GM20431 (cell line): ENCODE measurements around the gene RECQL5.

Experiments used
- in situ Hi-C: fragments of 300-500 bp; cut with MseI, MboI; formaldehyde crosslinking; loops from one replicate; pipeline ENCODE4 v1.15.0; 2020; ENCODE audit warnings: low sequenced_read_pairs; ENCODE audit not compliant: unreplicated experiment

RECQL5 gene

DNA sequence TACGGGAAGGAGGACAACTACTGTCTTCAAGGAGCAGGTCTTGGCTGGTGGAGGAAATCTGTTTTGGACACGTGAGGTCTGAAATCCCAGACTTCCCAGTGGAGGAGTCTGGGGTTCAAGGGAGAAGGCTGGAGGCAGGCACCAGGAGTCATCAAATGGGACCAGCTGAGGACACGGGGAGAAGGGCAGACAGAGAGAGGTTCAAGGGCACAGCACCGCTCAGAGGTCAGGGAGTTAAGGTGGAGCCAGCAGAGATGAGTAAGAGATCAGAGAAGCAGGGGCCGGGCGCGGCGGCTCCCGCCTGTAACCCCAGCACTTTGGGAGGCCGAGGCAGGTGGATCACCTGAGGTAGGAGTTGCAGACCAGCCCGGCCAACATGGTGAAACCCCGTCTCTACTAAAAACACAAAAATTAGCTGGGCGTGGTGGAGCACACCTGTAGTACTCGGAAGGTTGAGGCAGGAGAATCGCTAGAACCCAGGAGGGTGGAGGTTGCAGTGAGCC lies 44.1 kb downstream of the RECQL5 start:
- in situ Hi-C loops = no loop called here

- in situ Hi-C loops = no loop called here
These were observed 44.9 kb downstream of the RECQL5 start for GRCh38 chr17:75622076-75622475.

- in situ Hi-C loops = no loop called here
These were observed 45.5 kb downstream of the RECQL5 start for GRCh38 chr17:75621489-75621888.

DNA sequence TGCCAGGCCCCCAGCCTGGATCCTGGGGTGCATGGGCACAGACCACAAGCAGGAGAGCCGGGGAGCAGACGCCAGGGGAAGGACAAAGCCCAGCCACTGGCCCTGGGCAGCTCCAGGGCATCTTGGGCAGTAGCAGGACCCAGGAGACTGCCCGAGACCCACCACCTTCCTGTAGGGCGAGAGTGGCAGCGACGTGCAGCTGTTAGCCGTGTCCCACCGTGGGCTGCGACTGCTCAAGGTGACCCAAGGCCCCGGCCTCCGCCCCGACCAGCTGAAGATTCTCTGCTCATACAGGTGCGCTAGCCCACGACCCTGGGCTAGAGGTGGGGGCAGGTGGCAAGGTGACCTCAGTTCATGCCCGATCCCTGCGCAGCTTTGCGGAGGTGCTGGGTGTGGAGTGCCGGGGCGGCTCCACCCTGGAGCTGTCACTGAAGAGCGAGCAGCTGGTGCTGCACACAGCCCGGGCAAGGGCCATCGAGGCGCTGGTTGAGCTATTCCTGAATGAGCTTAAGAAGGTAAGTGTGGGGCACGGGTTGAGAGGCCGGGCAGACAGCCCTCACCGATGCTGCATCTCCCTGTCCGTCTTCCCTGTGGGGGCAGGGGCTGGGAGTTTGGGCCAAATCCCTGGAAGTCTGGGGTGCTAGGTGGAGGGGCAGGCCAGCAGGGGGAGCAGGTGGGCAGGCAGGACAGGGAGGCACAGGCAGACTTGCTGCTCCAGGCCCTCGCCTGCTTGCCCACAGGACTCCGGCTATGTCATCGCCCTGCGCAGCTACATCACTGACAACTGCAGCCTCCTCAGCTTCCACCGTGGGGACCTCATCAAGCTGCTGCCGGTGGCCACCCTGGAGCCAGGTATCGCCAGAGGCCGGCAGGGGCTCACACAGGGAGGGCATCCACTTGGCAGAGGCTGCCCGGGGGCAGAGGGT lies 47.2 kb downstream of the RECQL5 start:
- in situ Hi-C loops = no loop called here

DNA sequence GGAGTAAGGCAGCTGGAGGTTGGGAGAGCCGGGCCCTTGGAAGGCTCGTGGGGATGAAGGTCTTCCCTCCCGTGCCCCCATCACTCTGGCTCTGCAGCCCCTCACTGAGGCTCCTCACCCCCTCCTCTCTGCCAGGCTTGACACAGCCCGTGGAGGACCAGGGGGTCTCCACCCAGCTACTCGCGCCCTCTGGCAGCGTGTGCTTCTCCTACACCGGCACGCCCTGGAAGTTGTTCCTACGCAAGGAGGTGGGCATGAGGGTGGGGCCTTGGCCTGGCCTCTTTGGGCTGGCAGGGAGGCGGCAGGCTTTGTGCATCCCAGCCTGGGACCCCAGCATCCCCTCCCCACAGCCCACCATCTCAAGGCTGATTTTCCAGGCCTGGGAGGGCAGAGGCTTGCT lies 49.3 kb downstream of the RECQL5 start:
- in situ Hi-C loops = no loop called here

DNA sequence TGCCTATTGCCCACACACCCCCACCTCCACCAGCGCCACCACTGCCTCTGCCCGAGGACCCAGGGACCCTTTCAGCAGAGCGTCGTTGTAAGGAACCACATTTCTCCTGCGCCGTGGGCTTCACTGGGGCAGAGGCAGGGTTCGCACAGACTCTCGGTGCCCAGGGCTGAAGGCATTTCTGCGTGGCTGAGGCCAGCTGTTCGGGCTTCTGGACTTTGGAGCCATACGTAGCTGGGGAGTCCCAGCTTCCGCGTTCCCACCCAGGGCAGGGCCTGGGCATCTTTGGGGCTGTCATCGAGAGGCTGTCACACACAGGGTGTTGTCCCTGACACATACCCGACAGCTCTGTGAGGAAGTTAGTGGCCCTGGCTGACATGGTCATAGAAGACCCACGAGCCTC lies 49.7 kb downstream of the RECQL5 start:
- in situ Hi-C loops = no loop called here

DNA sequence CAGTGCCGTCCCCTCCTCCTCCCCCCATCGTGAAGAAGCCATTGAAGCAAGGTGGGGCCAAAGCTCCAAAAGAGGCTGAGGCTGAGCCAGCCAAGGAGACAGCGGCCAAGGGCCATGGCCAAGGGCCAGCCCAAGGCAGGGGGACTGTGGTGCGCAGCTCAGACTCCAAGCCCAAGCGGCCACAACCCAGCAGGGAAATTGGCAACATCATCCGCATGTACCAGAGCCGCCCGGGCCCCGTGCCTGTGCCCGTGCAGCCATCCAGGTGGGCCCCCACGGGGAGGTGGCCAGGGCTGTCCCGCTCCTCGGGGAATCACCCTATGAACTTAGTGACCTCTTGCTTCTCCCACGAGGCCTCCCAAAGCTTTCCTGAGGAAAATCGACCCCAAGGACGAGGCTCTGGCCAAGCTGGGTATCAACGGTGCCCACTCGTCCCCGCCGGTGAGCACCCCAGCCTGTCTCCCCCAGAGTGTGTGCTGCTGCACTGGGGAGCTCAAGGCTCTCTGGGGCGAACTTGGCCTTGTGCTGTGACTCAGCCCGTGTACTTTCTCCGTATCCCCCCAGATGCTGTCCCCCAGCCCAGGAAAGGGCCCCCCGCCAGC lies 50.3 kb downstream of the RECQL5 start:
- in situ Hi-C loops = no loop called here

DNA sequence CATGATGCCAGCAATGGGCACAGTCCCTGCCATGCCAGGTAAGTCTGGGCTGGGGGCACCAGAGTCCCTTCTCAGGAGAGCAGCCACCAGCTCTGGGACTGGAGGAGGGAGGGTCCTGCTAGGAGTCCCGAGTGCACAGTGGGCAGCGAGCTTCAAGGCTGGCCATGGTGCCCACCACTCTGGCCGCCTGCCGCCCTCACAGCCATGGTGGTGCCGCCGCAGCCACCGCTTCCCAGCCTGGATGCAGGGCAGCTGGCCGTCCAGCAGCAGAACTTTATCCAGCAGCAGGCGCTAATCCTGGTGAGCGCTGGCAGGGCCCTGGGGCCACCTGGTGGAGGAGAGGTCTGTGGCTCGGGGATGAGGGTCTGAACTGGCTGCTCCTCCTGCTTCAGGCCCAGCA lies 51.7 kb downstream of the RECQL5 start:
- in situ Hi-C loops = no loop called here

DNA sequence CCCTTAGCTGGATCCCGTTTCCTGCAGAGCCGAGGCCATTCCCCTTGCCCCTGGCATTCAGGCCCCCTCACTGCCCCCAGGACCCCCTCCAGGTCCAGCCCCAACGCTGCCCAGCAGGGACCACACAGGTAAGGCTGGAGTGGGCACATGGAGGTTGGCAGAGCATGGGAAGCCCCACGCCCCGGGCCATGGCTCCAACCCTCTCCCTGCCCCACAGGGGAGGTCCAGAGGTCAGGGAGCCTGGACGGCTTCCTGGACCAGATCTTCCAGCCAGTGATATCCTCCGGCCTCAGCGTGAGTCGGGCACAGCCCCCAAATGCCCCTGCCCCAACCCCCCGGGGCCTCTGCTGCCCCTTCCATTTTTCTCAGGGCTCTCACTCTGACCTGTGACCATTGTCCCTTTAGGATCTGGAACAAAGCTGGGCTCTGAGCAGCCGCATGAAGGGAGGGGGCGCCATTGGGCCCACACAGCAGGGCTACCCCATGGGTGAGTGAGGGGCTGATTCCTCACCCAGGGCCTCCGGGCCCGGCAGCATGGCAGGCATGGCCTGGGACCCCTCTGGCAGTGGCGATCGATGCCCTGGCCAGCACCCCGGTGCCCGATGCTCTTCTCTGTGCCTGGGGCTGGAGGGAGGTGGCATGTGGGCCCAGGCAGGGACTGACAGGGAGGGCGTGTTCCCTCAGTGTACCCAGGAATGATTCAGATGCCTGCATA lies 52.2 kb downstream of the RECQL5 start:
- in situ Hi-C loops = no loop called here

- in situ Hi-C loops = no loop called here
These were observed 52.9 kb downstream of the RECQL5 start for GRCh38 chr17:75614006-75614405.

- in situ Hi-C loops = no loop called here
These were observed 53.9 kb downstream of the RECQL5 start for GRCh38 chr17:75612906-75613626.

DNA sequence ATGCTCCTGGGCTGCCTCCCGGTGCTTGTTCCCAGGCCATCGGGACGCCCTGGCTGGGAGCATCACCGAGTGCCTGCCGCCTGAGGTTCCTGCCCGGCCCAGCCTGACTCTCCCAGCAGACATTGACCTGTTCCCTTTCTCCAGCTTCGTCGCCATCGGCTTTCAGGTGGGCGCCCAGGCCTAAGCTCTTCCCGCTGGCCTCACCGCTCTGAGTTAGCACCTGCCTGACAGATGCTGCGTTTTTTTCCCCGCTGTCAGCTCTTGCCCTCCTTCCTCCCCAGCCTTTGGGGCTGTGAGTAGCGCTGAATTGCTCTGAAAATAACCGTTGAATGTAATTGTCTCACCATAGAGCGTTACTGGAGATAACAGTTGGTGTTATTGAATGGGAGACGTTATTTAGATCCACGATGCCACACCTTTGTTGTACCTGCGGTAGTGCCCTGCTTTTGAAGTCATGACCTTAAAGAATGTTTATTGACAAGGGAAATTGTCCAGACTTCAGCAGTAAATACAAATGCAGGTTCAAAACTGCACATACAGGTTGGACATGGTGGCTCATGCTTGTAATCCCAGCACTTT lies 55.0 kb downstream of the RECQL5 start:
- in situ Hi-C loops = no loop called here

DNA sequence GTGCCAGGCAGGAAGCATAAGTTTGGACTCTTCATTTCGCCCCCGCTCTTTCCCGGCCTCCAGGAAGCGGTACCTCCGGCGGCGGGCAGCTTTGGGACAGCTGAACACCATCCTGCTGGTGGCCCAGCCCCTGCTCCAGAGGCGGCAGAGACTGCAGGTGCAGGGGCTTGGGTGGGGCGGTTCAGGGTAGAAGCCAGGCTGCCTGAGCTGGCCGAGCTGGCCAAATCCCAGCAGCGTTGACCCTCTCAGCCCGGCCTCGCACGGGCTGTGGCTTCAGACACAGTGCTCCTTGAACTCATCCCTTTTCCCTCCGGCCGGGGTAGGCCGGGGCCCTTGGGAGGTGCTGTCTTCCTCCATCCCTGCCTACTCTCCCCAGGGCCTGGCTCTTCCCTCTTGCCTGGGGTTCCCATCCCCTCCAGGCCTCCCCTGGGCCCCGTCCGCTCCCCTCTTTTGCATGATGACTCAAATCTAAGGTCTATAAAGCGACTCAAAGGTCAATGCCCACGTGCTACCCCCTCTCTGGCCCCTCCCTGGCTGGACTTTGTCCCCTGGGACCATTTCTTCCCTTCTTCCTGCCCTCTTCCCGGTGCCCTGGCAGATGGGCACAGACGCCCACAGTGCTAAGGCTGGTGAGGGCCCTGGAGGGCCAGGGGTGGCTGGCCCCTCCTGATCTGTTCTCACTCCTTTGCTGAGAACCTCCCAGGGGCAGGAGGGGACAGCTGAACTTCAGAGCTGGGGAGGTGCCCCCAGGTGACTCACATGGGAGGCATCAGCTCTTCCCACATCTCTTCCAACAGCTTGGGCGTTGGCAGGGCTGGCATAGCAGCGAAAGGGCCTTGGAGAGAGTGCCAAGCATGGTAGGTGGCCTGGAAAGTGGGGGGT lies 56.6 kb downstream of the RECQL5 start:
- in situ Hi-C loops = no loop called here

DNA sequence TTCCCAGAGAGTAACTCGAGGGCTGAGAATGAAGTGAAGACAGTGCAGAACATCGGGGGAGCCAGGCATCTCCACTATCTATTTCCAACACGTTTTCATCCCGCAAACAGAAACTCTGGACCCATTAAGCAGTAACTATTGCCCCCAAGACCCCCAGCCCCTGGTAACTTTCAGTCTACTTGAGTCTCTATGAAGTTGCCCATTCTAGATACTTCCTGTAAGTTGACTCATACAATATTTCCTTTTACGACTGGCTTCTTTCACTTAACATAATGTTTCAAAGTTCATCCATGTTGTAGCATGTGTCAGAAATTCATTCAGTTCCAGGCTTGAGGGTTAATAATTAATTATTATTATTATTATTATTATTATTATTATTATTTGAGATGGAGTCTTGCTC lies 59.9 kb downstream of the RECQL5 start:
- in situ Hi-C loops = no loop called here

DNA sequence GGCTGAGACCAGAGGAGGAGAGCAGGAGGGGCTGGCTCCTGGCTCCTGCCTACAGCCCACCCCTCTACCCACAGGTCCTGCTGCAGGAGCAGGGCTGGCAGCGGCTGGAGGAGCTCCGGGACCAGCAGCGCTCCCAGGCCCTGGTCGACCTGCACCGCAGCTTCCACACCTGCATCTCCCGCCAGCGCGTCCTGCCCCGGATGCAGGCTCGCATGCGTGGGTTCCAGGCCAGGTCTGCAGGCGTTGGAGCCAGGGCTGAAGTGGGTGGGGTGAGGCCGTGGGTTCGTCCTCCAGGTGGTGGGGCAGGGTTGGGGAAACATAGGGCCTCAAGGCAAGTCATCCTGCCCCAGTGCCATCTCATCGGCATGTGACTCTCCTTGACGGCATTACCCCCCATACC lies 61.2 kb downstream of the RECQL5 start:
- in situ Hi-C loops = no loop called here

GRCh38 chr17:75604034-75604695 lies 62.8 kb downstream of the RECQL5 start:
- in situ Hi-C loops = no loop called here

DNA sequence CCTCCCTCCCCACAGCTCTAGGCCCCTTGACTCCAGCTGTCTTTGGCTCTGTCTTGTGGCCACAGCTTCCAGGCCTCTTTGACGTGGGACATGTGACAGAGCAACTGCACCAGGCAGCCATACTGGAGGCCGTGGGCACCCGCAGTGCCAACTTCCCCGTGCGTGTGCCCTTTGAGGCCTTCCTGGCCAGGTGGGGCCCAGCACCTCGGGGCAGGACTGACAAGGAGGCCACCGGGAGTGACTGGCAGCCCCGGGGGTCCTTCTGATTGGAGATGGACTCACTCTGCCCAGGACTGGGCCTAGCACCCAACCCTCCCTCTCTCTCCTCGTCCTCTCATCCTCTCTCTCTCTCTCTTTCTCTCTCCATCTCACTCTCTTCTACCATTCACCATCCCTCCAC lies 63.8 kb downstream of the RECQL5 start:
- in situ Hi-C loops = no loop called here

- in situ Hi-C loops = no loop called here
These were observed 64.3 kb downstream of the RECQL5 start for GRCh38 chr17:75602644-75603043.
